T-helper 2 cell treated with Interferon-gamma antibody and Interleukin-4, amounts not matched to agents 5 μg/mL and 100 μg/mL, for 36 hours (primary cell): ENCODE measurements around the gene FILIP1.

Source experiments
- DNase-seq: peaks from one replicate; pipeline ENCODE4 v3.0.0; 2021; ENCODE audit warnings: low spot score
- H3K27ac Mint-ChIP-seq: one replicate; pipeline ENCODE4 v1.8.0; 2021; ENCODE audit warnings: mild to moderate bottlenecking, mixed read lengths
- H3K27me3 Mint-ChIP-seq: one replicate; pipeline ENCODE4 v1.8.0; 2021; ENCODE audit warnings: low read depth, mixed read lengths
- H3K36me3 Mint-ChIP-seq: one replicate; pipeline ENCODE4 v1.8.0; 2021; ENCODE audit warnings: low read depth, mixed read lengths
- H3K4me1 Mint-ChIP-seq: one replicate; pipeline ENCODE4 v1.8.0; 2021; ENCODE audit warnings: low read depth, mixed read lengths
- H3K4me3 Mint-ChIP-seq: one replicate; pipeline ENCODE4 v1.8.0; 2022; ENCODE audit warnings: mild to moderate bottlenecking, moderate library complexity, mixed read lengths
- H3K9me3 Mint-ChIP-seq: one replicate; pipeline ENCODE4 v1.8.0; 2021; ENCODE audit warnings: mixed read lengths

Gene FILIP1

DNA sequence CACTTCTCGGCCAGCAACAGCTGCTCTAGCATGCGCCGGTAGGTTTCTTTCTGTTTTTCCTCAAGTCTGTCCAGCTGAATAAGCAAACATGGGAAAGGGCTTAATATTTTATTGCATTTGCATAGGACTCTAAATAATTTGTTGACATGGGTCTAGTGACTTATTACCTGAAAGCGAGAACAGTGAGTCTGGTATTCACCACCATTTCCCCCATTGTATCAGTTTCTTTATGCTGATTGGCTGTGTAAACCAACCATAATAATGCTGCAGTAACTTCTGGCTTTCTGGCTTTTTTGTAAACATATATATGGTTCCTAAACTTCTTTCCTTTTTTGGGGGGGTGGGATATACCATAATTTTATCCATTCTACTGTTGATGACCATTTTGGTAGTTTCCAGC is 140.0 kb downstream of the FILIP1 start:
- Mint-ChIP-seq H3K9me3 (no peaks in the 10 kb centered on the region), H3K27ac (no peak overlapping the region), H3K27me3 (peaks cover 33% of the 10 kb centered on the region), H3K4me1 (no peaks in the 10 kb centered on the region), H3K4me3 (no peak overlapping the region), H3K36me3 (no peaks in the 10 kb centered on the region)
- DNase-seq: no peak

DNA sequence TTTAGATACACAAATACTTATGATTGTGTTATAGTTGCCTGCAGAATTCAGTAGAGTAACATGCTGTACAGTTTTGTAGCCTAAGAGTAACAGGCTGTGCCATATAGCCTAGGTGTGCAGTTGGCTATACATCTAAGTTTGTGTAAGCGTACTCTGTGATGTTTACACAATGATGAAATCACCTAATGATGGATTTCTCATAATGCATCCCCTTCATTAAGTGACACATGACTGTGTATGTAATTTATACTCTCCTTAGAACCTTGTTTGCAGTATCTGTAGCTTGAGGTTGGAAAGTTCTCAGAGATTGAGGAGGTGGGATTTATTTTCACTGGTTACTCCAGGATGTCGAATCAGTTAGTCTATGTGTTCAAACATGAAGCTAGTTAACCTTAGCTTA is 142.0 kb downstream of the FILIP1 start:
- H3K4me1 Mint-ChIP-seq: no peaks in the 10 kb centered on the region
- no peak overlapping the region for H3K4me3 Mint-ChIP-seq
- H3K9me3 Mint-ChIP-seq: no peaks in the 10 kb centered on the region
- H3K27ac Mint-ChIP-seq: no peak overlapping the region
- H3K27me3 Mint-ChIP-seq: peaks cover 44% of the 10 kb centered on the region
- DNase-seq: no peak
- H3K36me3 Mint-ChIP-seq: no peaks in the 10 kb centered on the region

DNA sequence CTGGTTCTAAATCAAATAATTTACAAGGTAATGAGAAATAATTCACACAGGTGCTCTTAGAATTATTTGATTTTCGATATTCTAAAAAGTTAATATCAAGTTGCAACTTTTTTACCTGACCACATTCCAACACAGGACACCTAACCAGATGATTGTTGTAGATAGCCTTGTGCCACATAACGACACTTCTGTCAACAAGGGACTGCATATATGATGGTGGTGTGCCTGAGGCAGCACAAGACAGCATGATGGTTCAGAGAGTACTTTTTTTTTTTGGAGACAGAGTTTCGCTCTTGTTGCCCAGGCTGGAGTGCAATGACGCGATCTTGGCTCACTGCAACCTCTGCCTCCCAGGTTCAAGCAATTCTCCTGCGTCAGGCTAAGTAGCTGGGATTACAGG is 142.8 kb downstream of the FILIP1 start:
- no peaks in the 10 kb centered on the region for H3K36me3 Mint-ChIP-seq
- H3K27me3 Mint-ChIP-seq: peaks cover 46% of the 10 kb centered on the region
- no peaks in the 10 kb centered on the region for H3K9me3 Mint-ChIP-seq
- H3K27ac Mint-ChIP-seq: no peak overlapping the region
- H3K4me3 Mint-ChIP-seq: no peak overlapping the region
- no peaks in the 10 kb centered on the region for H3K4me1 Mint-ChIP-seq
- no peak for DNase-seq

DNA sequence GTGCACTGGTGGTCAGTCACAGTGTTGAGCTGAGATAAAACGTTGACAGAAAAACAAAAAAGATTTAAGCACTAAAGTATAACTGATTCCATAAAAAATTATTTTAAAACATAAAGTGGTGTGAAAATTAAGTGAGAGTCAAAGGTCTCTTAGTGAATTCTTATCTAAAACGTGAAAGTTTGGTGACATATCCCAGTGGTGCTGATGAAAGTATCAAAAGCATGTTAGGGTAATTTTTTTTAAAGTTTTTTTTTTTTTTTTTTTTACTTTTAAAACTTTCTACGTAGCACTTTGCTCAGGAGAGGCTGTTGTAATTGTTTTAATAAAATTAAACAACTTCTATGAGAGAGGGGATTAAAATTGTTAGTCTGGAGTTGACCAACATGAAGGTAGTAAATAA is 143.4 kb downstream of the FILIP1 start:
- H3K4me3 Mint-ChIP-seq: no peak overlapping the region
- H3K9me3 Mint-ChIP-seq: no peaks in the 10 kb centered on the region
- no peaks in the 10 kb centered on the region for H3K4me1 Mint-ChIP-seq
- no peak overlapping the region for H3K27ac Mint-ChIP-seq
- peaks cover 48% of the 10 kb centered on the region for H3K27me3 Mint-ChIP-seq
- no peaks in the 10 kb centered on the region for H3K36me3 Mint-ChIP-seq
- DNase-seq: no peak

- no peak overlapping the region for H3K4me3 Mint-ChIP-seq
- DNase-seq: no peak
Observed at GRCh38 chr6:75349262-75349984, 144.2 kb downstream of the FILIP1 start.

DNA sequence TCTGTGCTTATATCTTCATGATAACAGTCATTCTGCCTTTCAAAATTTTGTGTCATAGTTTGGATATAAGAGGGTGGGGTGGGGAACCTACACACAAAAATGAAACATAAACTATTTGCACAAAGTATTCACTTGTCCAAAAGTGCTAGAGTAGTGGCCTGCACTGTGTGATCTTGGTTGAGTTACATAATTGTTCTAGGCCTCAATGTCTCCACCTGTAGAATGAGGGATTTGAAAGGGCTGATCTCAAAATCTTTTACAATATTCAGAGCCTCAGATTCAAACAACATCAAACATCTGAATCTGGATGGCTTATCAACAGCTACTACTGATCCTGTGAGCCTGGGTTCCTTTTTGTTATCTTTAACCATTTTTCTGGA is 144.7 kb downstream of the FILIP1 start:
- peaks cover 48% of the 10 kb centered on the region for H3K27me3 Mint-ChIP-seq
- no peaks in the 10 kb centered on the region for H3K4me1 Mint-ChIP-seq
- H3K9me3 Mint-ChIP-seq: no peaks in the 10 kb centered on the region
- no peak overlapping the region for H3K4me3 Mint-ChIP-seq
- no peaks in the 10 kb centered on the region for H3K36me3 Mint-ChIP-seq
- no peak overlapping the region for H3K27ac Mint-ChIP-seq
- DNase-seq: no peak

More at GRCh38 chr6:75349262-75349984, 144.2 kb downstream of the FILIP1 start:
- H3K27me3 Mint-ChIP-seq: peaks cover 48% of the 10 kb centered on the region
- no peaks in the 10 kb centered on the region for H3K36me3 Mint-ChIP-seq
- no peak overlapping the region for H3K27ac Mint-ChIP-seq
- no peaks in the 10 kb centered on the region for H3K9me3 Mint-ChIP-seq
- no peaks in the 10 kb centered on the region for H3K4me1 Mint-ChIP-seq

GRCh38 chr6:75347898-75348610 is 145.5 kb downstream of the FILIP1 start:
- no peak overlapping the region for H3K4me3 Mint-ChIP-seq
- no peak overlapping the region for H3K27ac Mint-ChIP-seq
- peaks cover 43% of the 10 kb centered on the region for H3K27me3 Mint-ChIP-seq
- H3K9me3 Mint-ChIP-seq: no peaks in the 10 kb centered on the region
- DNase-seq: no peak
- no peaks in the 10 kb centered on the region for H3K36me3 Mint-ChIP-seq
- H3K4me1 Mint-ChIP-seq: no peaks in the 10 kb centered on the region

DNA sequence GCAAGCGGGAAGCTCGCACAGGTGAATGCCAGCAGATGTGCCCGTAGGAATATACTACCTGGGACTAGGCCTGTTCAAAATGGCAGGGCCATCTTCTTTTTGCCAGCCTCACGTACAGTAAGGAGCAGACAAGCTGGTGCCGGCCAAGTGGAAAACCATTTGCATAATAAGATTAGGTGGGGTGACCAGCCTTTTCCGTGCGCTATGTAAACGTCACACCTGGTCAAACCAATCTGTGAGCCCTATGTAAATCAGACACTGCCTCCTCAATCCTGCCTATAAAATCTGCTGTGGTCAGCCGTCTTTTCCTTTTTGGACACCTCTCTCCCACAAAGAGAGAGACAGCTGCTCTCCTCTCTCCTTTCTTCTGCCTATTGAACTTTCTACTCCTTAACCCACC is 148.2 kb downstream of the FILIP1 start:
- DNase-seq: no peak
- Mint-ChIP-seq H3K27ac (no peak overlapping the region), H3K9me3 (no peaks in the 10 kb centered on the region), H3K36me3 (no peaks in the 10 kb centered on the region), H3K27me3 (peaks cover 34% of the 10 kb centered on the region), H3K4me1 (no peaks in the 10 kb centered on the region), H3K4me3 (no peak overlapping the region)

DNA sequence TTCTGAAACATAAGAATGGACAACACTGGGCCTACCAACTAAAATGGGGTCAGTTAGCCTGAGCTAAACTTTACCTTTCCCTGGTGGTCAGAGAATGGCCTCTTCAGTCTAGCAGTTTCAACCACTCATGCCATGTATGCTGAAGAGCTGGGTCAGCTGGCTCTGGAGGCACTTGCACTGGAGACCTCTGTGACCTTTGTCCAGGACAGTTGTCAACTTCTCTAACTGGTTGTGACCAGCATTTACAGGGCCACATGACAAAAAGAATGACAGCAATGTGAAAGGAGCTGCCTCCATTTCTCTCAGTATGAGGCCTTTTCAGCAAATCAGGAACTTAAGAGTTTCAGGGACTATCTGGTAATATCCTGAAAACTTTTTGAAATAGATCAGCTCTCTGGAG is 149.1 kb downstream of the FILIP1 start:
- Mint-ChIP-seq H3K36me3 (no peaks in the 10 kb centered on the region), H3K27me3 (peaks cover 26% of the 10 kb centered on the region), H3K4me3 (no peak overlapping the region), H3K9me3 (no peaks in the 10 kb centered on the region), H3K4me1 (no peaks in the 10 kb centered on the region), H3K27ac (no peak overlapping the region)
- DNase-seq: no peak

DNA sequence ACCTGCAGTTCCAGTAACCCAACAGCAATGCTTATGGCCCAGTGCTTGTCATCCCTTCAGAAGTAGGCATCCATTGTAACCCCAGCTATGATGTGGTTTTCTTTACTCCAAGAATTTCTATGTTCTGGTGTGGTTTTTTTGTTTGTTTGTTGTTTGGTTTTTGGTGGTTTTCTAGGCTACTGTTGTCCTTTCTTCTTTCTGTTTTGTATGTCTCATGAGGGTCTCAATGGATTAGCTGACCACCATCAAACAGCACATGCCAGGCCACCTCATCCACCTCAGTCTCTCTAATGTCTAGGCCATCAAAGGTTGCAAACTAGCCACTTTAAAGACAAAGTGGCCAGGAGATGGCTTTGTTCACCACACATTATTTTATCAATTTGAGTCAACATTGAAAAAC is 149.6 kb downstream of the FILIP1 start:
- no peaks in the 10 kb centered on the region for H3K9me3 Mint-ChIP-seq
- no peaks in the 10 kb centered on the region for H3K4me1 Mint-ChIP-seq
- H3K36me3 Mint-ChIP-seq: no peaks in the 10 kb centered on the region
- no peak for DNase-seq
- no peak overlapping the region for H3K27ac Mint-ChIP-seq
- no peak overlapping the region for H3K4me3 Mint-ChIP-seq
- H3K27me3 Mint-ChIP-seq: peaks cover 21% of the 10 kb centered on the region

DNA sequence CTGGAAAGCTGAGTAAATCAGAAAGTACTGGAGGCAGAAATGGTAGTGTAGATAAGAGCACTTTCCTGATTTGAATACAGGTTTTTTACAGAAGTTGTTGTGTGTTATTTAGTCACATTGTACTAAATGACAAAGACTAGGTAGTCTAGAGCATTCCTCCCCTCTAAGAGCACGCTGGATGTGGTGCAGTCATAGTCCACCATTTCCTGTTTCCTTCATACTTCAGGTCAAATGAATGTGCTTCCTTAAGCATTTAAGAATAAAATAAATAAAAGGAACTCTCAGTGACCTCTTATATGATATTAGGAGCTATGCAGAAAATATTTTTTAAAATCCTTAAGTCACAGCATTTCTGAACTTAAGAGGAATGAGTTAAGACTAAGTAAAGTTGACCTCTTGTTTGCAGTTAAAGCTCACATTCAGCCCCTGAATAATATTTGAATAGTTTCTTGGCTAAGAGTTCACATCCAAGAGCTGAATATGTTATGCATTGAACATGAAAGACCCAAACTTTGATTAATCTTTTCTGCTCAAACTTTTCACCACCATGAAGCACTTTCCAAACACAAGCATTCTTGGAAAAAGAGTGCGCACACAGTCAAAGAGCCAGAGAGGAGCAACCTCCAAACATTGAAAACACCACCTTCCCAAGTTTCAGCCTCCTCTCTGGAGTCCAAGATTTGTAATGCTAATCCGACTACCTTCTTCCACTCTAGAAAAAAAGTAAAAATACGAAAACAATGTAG is 155.6 kb downstream of the FILIP1 start:
- no peak overlapping the region for H3K4me3 Mint-ChIP-seq
- H3K4me1 Mint-ChIP-seq: no peaks in the 10 kb centered on the region
- no peaks in the 10 kb centered on the region for H3K36me3 Mint-ChIP-seq
- H3K27ac Mint-ChIP-seq: no peak overlapping the region
- H3K9me3 Mint-ChIP-seq: no peaks in the 10 kb centered on the region
- peaks cover 11% of the 10 kb centered on the region for H3K27me3 Mint-ChIP-seq
- DNase-seq: no peak

DNA sequence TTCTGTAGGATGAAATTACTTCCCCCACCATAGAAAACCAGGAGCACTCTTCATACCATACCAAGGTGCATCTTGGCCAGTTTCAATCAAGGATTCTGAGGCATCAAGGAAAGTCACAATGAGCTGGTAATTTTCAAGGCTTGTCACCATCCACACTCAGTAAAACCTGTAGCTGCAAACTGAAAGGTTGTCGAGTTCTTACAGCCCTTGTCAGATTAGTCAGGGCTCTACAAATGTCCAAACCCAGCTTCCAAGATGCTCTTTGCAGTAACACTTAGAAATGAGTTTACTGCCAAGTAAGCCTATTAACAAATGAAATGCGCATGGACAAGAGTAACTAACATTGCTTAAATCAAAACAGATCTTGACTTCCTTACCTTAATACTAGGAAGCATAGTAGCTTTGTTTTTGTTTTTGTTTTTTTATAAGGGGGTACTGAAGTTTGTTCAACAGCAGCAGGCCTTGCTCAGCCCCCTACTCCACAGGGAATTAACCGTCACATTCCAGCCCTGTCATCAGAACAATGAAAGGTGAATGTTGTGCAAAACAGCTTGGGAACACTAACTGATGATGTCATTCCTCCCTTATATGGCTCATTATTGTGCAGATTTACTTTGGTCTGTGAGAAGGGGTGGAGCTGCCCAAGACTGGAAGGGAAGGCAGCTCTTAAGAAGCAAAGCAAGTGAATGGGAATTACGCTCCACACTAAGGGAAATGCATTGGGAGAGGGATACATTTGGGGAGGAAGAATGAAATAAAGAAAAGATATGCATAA is 159.1 kb downstream of the FILIP1 start:
- DNase-seq: no peak
- no peak overlapping the region for H3K4me3 Mint-ChIP-seq

DNA sequence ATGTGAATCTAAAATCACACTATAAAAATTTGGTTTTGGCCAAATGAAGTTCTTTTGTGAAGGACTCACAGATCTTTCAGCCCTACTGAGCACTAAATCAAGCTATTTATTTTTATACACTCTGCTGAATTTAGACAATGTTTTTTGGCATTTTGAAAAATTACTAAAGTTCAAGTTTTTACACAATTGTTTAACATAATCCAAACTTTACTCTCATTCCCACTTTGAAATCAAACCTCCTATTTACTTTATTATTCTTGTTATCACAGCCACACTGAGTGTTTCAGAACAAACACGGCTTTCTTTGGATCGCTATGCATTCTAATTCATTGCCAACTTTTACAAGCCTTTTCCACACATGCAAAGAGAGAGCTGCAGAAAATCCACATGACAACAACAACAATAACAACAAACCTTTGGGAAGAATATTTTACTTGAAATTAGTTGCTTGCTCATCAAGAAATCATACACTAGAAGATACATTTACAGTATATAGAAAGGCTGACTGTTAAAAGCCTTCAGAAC is 159.9 kb downstream of the FILIP1 start:
- no peak for DNase-seq
- Mint-ChIP-seq H3K27me3 (peaks cover 15% of the 10 kb centered on the region), H3K27ac (no peak overlapping the region), H3K4me3 (no peak overlapping the region), H3K9me3 (no peaks in the 10 kb centered on the region), H3K36me3 (no peaks in the 10 kb centered on the region), H3K4me1 (no peaks in the 10 kb centered on the region)

More for the DNA sequence above, 159.1 kb downstream of the FILIP1 start:
- no peaks in the 10 kb centered on the region for H3K36me3 Mint-ChIP-seq
- no peaks in the 10 kb centered on the region for H3K9me3 Mint-ChIP-seq
- H3K27me3 Mint-ChIP-seq: peaks cover 13% of the 10 kb centered on the region
- no peak overlapping the region for H3K27ac Mint-ChIP-seq
- no peaks in the 10 kb centered on the region for H3K4me1 Mint-ChIP-seq
